Fibroblast of the aortic adventitia (primary cell): ENCODE data around the gene ENG. TPM values are rescaled to one million over a fixed set of nuclear protein-coding genes. Genes with fewer than 3 reads are reported as not detected.
"Not testable (repeated sequence)": the region's sequence is repeated elsewhere in the genome, so short reads cannot be mapped to it uniquely, and the experiment has no call there.

ENCODE experiments used
- DNase-seq: peaks from one replicate; pipeline ENCODE4 v3.0.0-alpha.2; 2010; ENCODE audit warnings: low read depth
- H3K4me3 ChIP-seq: 2 replicates; pipeline ENCODE4 v1.5.1; 2011; ENCODE audit warnings: low read depth, mild to moderate bottlenecking, control low read depth, low read length, moderate library complexity
- CTCF ChIP-seq: IDR thresholded peaks from 2 replicates; pipeline ENCODE4 v1.5.1; 2011; ENCODE audit warnings: mild to moderate bottlenecking, low read length, control low read depth, inconsistent platforms; ENCODE audit not compliant: insufficient read depth
- total RNA-seq: library from RNA; depleted of rRNA; stranded (reverse); fragments of >200 nt; gene quantifications from 2 replicates; pipeline ENCODE4 v1.2.3, GENCODE V29; 2012; ENCODE audit warnings: low replicate concordance

The ENG gene
- total RNA-seq, 1 donor = 62.0 TPM

- DNase-seq = no peak
- no peak for TF ChIP-seq CTCF
Measured at GRCh38 chr9:127783111-127784008, 71.1 kb downstream of the ENG start.

GRCh38 chr9:127781806-127782205 is 72.7 kb downstream of the ENG start:
- DNase-seq = no peak
- TF ChIP-seq CTCF = no peak
- no peak overlapping the region for H3K4me3 ChIP-seq

More at GRCh38 chr9:127783111-127784008, 71.1 kb downstream of the ENG start:
- H3K4me3 ChIP-seq = no peak overlapping the region

GRCh38 chr9:127780909-127781308 is 73.5 kb downstream of the ENG start:
- not testable (repeated sequence) for DNase-seq, H3K4me3 ChIP-seq

- no peak for TF ChIP-seq CTCF
- no peak for DNase-seq
Measured at GRCh38 chr9:127780126-127780885, 74.2 kb downstream of the ENG start.

GRCh38 chr9:127779136-127779981 is 75.1 kb downstream of the ENG start:
- peak; percentile 40 for DNase-seq

More at GRCh38 chr9:127780126-127780885, 74.2 kb downstream of the ENG start:
- H3K4me3 ChIP-seq = no peak overlapping the region

More at GRCh38 chr9:127779136-127779981, 75.1 kb downstream of the ENG start:
- no peak for TF ChIP-seq CTCF
- H3K4me3 ChIP-seq = no peak overlapping the region
